A673 (cell line): ENCODE measurements around the gene PPP1R12A. TPM values are rescaled to one million over a fixed set of nuclear protein-coding genes. Genes with fewer than 3 reads are reported as not detected.

Source experiments
- BruUV-seq: library from RNA; stranded (reverse); fragments of 400-500 nt; replicated peaks from 2 replicates; lab custom pipeline; 2021; lab: Mats Ljungman, UMichigan
- CTCF ChIA-PET: fragments of 300-600 bp; sonication (Branson Sonifier 250); formaldehyde crosslinking; loops from one replicate; lab custom pipeline; 2022; ENCODE audit warnings: antibody characterized with exemption; lab: Charles Lee
- POLR2A ChIA-PET: fragments of 300-600 bp; sonication (Branson Sonifier 250); formaldehyde crosslinking; loops from one replicate; lab custom pipeline; 2022; ENCODE audit warnings: antibody characterized with exemption; ENCODE audit not compliant: low non-redundant PET; lab: Charles Lee
- DNase-seq: peaks from one replicate; pipeline ENCODE4 v3.0.0-alpha.2; 2015; ENCODE audit warnings: low spot score
- H3K27ac ChIP-seq: fragments of 200-600 bp; sonication (generic); 2 replicates; pipeline ENCODE4 v1.5.1; 2016; ENCODE audit warnings: mixed run types, low read depth, mild to moderate bottlenecking, mixed read lengths, antibody characterized with exemption, low read length; ENCODE audit not compliant: poor library complexity, severe bottlenecking
- H3K27me3 ChIP-seq: fragments of 200-600 bp; sonication (generic); replicated peaks from 2 replicates; pipeline ENCODE4 v1.6.1; 2017; ENCODE audit warnings: mixed run types, low read depth, mild to moderate bottlenecking, mixed read lengths, antibody characterized with exemption, low read length; ENCODE audit not compliant: insufficient read depth, poor library complexity
- H3K36me3 ChIP-seq: fragments of 200-600 bp; sonication (generic); 2 replicates; pipeline ENCODE4 v1.6.1; 2016; ENCODE audit warnings: mixed run types, mild to moderate bottlenecking, mixed read lengths, antibody characterized with exemption, low read length; ENCODE audit not compliant: insufficient read depth, poor library complexity, severe bottlenecking
- H3K4me1 ChIP-seq: fragments of 200-600 bp; sonication (generic); 2 replicates; pipeline ENCODE4 v1.6.1; 2017; ENCODE audit warnings: mixed run types, mild to moderate bottlenecking, mixed read lengths, antibody characterized with exemption, low read length; ENCODE audit not compliant: insufficient read depth, poor library complexity, severe bottlenecking
- H3K4me3 ChIP-seq: fragments of 200-600 bp; sonication (generic); 2 replicates; pipeline ENCODE4 v1.5.1; 2016; ENCODE audit warnings: low read depth, mixed run types, mild to moderate bottlenecking, mixed read lengths, low read length; ENCODE audit not compliant: poor library complexity, severe bottlenecking
- H3K9me3 ChIP-seq: fragments of 200-600 bp; sonication (generic); 2 replicates; pipeline ENCODE4 v1.6.1; 2016; ENCODE audit warnings: mixed run types, low read depth, mild to moderate bottlenecking, mixed read lengths, antibody characterized with exemption, low read length; ENCODE audit not compliant: poor library complexity, severe bottlenecking
- CTCF ChIP-seq: fragments of 300-800, 200-600 bp; sonication (generic); conservative IDR thresholded peaks from 2 replicates; pipeline ENCODE4 v1.5.1; 2017; ENCODE audit warnings: low read depth, mild to moderate bottlenecking, antibody characterized with exemption, low read length, moderate library complexity, mixed read lengths
- EZH2 ChIP-seq: fragments of 200-600 bp; sonication (generic); IDR thresholded peaks from 2 replicates; pipeline ENCODE4 v1.6.1; 2017; ENCODE audit warnings: borderline replicate concordance, low read depth, mild to moderate bottlenecking, mixed read lengths, antibody characterized with exemption, low read length; ENCODE audit not compliant: poor library complexity, severe bottlenecking
- intact Hi-C: fragments of 100-400 bp; cut with micrococcal nuclease; formaldehyde crosslinking; loops from one replicate; pipeline ENCODE4 v1.10.0; 2022; ENCODE audit not compliant: unreplicated experiment
- total RNA-seq: library from RNA; stranded (reverse); gene quantifications from 2 replicates; pipeline ENCODE4 v1.2.3, GENCODE V29; 2021

Gene PPP1R12A
- total RNA-seq, 1 experiment from 2014 or later = 80.8 TPM

- TSS peak; percentile 58 for BruUV-seq
- no peaks in the 10 kb centered on the region for H3K27me3 ChIP-seq
- H3K4me1 ChIP-seq = peaks cover 21% of the 10 kb centered on the region
- no peak for TF ChIP-seq CTCF
- TF ChIP-seq EZH2 = no peak
- intact Hi-C loops = no loop called here
- H3K27ac ChIP-seq = peak overlapping the region; percentile 87
- POLR2A ChIA-PET = interaction anchor here (0.6 kb wide), 1 partner anchor 185 kb away, joined by 3 read pairs; no protein-coding TSS in a partner anchor
- H3K36me3 ChIP-seq = no peaks in the 10 kb centered on the region
- DNase-seq = peak; percentile 33
- H3K4me3 ChIP-seq = peak overlapping the region; percentile 94
- CTCF ChIA-PET = no interaction called here
- no peaks in the 10 kb centered on the region for H3K9me3 ChIP-seq
Observed at GRCh38 chr12:79933532-79934264, 1.2 kb downstream of the PPP1R12A start.

- BruUV-seq = no TSS peak
- intact Hi-C loops = no loop called here
- ChIA-PET POLR2A (interaction anchor here (0.6 kb wide), 1 partner anchor 184 kb away, joined by 3 read pairs; no protein-coding TSS in a partner anchor), CTCF (no interaction called here)
- Histone ChIP-seq H3K4me1 (peaks cover 22% of the 10 kb centered on the region), H3K27me3 (no peaks in the 10 kb centered on the region), H3K36me3 (no peaks in the 10 kb centered on the region), H3K9me3 (no peaks in the 10 kb centered on the region), H3K27ac (peak overlapping the region; percentile 87), H3K4me3 (peak overlapping the region; percentile 94)
- TF ChIP-seq CTCF (no peak), EZH2 (no peak)
- DNase-seq = no peak
Observed at GRCh38 chr12:79933043-79933442, 1.9 kb downstream of the PPP1R12A start.

- Histone ChIP-seq H3K27ac (no peak overlapping the region), H3K9me3 (no peaks in the 10 kb centered on the region), H3K4me3 (peak overlapping the region; percentile 94), H3K4me1 (peaks cover 23% of the 10 kb centered on the region), H3K27me3 (no peaks in the 10 kb centered on the region), H3K36me3 (no peaks in the 10 kb centered on the region)
- POLR2A ChIA-PET = no interaction called here
- intact Hi-C loops = no loop called here
- TF ChIP-seq EZH2 (no peak), CTCF (no peak)
- DNase-seq = no peak
- CTCF ChIA-PET = no interaction called here
- BruUV-seq = no TSS peak
Observed at GRCh38 chr12:79932357-79932756, 2.5 kb downstream of the PPP1R12A start.
